GM18861 (cell line): ENCODE measurements around the gene LTBP3.
"Not testable (repeated sequence)": the region's sequence is repeated elsewhere in the genome, so short reads cannot be mapped to it uniquely, and the experiment has no call there.

Experiments used
- ATAC-seq: cut with Tn5 transposase; IDR thresholded peaks from one replicate; pipeline ENCODE4 v1.9.1; 2021; ENCODE audit not compliant: unreplicated experiment

LTBP3 gene

DNA sequence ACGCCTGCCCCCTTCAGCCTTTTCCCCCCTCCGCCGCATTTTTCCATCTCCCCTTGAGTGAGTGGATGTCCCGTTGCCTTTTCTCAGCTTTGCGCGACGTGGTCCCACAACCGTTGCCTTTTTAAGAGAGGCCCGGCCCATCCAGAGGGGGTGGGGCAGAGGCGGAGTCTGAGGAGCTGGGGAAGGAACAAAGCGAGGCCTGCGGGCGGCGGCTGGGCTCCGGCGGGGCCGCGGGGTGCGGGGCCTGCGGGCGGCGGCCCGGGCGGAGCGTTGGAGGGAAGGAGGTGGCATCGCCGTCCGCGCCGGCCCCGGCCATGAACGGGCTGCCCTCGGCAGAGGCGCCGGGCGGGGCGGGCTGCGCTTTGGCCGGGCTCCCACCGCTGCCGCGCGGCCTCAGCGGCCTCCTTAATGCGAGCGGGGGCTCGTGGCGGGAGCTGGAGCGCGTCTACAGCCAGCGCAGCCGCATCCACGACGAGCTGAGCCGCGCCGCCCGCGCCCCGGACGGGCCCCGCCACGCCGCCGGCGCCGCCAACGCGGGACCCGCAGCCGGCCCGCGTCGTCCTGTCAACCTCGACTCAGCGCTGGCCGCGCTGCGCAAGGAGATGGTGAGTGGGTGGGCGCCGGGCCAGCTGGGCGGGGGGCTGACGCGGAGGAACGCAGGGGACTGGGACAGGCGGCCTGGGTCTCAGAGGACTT lies 14.3 kb upstream of the LTBP3 start, which contains the start of gene FAM89B:
Gene FAM89B, plus strand, starts transcription at position 183 of the 696 bp plus-strand sequence. Its CDS starts 132 bp downstream, at position 315.
- no peak for ATAC-seq

DNA sequence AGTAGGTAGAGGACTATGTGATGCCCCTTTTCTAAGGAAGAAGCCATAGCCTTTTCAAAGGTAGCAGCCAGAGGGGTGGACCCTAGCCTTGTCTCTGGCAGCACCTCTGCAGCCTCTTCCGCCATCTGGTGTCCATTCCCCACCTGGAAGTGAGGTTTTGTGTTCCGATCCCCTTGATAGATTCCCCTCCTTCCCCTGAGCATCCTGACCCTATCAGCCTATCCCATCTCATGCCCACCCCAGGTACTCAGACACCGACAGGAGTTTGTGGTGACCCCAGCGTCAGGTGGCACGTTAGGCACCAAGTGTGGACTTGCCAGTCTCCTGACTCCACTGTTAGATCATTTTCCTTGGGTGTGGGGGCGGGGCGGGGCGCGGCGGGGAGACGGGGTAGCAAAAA lies 13.8 kb upstream of the LTBP3 start:
- no peak for ATAC-seq

DNA sequence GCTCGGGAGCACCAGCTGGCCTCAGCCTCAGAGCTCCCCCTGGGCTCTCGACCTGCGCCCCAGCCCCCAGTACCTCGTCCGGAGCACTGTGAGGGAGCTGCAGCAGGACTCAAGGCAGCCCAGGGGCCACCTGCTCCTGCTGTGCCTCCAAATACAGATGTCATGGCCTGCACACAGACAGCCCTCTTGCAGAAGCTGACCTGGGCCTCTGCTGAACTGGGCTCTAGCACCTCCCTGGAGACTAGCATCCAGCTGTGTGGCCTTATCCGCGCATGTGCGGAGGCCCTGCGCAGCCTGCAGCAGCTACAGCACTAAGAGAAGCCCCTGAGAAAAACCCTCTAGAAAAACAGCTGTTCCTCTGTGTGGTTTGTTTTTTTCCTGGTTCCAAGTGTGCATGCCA lies 13.3 kb upstream of the LTBP3 start:
- ATAC-seq: no peak

DNA sequence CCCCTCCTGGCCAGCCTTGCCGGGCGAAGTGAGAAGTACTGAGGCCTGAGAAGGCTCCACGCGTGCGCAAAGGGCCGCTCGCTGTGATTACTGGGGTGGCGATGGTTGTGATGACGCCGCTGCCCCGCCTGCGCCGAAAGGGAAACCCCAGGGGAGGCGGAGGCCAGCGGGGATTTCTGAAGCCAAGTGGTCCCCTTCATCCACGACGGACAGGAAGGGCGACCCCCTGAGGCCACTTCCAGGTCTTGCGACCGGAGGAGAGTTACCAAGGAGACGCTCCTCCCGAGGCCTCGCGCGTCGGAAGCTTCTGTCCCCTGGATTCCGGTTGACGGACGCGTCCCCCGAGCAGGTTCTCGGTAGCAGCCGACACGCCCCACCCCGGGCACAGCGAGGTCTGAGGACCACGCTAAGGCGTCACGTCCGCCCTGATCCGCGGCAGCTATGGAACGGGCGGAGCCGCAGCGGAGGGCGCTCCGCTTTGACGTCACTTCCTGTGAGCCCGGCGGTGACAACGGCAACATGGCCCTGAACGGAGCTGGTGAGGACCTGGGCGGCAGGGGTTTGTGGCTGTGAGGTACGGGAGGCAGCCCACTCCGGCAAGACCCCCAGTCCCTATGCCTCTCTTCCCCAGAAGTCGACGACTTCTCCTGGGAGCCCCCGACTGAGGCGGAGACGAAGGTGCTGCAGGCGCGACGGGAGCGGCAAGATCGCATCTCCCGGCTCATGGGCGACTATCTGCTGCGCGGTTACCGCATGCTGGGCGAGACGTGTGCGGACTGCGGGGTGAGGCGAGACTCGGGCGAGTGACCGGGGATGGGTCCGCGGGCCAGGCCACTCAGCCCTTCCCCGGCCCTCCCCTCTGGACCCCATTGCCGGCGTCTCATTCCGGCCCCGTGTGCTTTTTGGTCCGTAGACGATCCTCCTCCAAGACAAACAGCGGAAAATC lies 12.1 kb upstream of the LTBP3 start, which contains the start of gene ZNRD2:
Gene ZNRD2, plus strand, starts transcription at position 505 of the 946 bp plus-strand sequence. Its CDS starts 15 bp downstream, at position 520.
- ATAC-seq: peak; percentile 55

DNA sequence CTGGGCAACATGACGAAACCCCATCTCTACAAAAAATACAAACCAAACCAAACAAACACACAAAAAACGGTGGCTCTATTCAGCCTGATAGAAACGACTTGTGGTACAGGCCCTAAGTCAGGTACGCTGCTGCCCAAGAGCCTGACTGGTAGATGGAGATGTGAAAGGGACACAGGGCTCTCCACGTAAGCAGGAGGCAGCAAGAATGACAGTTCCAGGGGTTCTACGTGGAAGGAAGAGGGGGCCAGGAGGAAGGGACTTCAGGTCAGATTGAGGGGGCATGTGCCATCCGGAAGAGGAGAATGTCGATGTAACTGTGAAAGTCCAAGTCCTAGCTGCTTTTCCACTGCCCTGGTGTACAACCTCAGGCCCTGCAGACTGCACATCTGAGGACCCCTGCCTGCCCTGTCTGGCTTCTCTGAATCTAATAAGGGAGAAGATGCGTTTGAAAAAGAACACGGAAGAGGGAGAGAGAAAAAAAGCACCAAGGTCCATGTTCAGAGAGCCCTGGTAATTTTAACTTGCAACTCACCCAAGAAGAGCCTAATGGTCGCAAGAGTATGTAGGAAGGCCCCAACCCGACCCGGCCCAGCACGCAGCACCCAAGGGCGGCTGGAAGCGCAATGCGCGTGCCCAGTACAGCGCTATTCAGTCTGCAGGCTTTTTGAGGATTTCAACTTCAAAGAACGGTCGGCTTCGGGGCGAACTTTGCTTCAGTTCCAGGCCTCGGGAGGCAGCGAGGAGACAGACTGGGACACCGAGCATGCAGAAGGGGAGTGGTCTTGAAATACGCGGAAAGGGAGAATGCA lies 11.2 kb upstream of the LTBP3 start:
- no peak for ATAC-seq

DNA sequence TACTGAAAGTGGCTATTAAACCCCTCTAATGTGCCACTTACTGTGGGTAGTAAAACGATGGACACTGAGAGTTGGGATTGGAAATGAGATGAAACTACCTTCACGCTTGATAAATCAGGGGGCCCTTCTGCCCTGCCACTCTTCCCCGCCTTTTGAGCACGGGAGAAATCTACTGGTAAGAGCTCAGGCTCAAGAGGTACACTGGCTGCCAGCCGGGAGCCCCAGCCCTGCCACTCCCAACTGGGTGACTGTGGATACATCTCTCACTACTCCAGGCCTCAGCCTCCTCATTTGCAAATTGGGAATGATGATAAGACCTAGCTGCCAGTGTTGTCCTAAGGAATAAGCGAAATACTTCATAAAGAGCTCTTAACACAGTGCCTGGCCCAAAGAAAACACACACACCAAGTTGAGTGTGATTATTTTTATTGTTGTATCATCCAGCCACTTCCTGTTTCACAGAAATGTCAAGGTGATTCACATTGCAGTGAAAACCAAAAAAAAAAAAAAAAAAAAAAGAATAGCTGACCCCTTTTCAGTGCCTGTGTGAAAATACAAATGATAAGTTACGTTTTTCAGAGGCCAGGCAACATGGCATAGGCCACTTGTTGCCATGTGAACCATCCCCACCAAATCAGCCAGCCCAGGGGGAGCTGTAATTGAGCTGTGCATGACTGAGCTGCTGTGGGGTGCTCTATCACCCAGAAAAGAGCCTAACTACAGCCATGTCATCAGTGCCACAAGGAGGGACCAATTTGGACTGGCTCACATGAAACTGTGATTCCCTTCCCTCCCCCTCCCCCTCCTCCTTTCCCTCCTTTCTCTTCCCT lies 7.7 kb upstream of the LTBP3 start:
- no peak for ATAC-seq

DNA sequence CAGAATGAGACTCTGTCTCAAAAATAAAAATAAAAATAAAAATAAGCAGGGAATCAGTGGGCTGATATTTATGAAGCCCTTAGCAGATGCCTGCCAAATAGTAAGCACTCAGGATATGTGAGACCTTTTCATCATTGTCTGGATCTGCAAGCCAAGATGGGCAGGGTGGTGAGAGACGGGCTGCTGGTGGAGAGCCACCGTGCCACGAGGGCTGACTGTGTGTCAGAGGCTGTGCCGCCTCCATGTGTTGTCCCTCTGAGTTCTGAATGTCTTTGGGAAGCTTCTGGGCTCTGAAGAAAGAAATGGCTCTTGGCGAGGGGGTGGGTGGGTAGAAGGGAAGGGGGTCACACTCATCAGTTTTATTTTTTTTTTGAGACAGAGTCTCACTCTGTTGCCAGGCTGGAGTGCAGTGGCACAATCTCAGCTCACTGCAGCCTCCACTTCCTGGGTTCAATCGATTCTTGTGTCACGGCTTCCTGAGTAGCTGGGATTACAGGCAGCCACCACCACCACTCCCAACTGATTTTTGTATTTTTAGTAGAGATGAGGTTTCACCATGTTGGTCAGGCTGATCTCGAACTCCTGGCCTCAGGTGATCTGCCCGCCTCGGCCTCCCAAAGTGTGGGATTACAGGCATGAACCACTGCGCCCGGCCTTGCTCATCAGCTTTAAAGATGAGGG lies 6.9 kb upstream of the LTBP3 start:
- ATAC-seq: not testable (repeated sequence)

DNA sequence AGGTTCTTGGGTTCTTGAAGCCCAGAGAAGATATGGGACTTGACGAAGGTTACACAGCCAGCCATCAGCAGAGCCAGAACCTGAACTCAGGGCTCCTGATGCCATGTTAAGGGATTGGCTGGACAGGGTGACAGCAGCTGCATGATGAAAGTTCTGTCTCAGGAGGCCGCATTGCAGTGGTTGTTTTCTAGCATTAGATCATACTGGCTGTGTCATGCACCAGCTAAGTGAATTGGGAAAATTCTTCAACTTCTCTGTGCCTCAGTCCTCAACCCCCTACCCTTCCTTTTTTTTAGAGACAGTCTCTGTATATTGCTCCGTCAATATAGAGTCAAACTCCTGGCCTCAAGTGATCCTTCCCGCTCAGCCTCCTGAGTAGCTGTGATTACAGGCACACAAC lies 5.4 kb upstream of the LTBP3 start:
- ATAC-seq: no peak

DNA sequence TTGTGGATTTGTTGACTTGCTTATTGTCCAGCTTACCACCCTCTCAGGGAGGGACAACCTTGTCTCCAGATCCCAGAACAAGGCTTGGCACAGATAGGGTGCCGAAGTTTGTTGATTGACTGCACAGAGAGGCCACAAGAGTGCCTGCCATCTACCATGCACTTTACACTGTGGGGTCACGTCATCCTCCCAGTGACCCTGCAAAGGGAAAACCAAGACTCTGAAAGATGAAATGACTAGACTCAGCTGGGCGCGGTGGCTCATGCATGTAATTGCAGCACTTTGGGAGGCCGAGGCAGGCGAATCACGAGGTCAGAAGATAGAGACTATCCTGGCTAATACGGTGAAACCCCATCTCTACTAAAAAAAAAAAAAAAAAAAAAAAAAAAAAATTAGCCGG lies 4.6 kb upstream of the LTBP3 start:
- ATAC-seq: no peak

DNA sequence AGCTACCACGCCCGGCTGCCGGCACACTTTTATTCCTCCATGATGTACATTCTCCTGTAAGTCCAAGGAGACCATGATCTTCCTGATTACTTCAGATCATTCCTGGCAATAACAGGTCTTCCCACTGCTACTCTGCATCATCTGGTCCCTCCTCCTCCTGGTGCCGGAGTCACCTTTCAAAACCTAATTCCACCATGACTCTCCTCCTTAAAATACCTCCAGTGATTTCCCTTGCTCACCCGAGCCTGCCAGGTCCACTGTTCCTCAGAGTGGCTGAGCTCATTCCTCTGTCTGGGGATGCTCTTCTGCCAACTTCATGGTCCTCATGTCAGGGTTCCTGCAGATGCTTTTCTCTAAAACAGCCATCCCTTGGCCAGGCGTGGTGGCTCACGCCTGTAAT lies 3.9 kb upstream of the LTBP3 start:
- ATAC-seq: no peak

DNA sequence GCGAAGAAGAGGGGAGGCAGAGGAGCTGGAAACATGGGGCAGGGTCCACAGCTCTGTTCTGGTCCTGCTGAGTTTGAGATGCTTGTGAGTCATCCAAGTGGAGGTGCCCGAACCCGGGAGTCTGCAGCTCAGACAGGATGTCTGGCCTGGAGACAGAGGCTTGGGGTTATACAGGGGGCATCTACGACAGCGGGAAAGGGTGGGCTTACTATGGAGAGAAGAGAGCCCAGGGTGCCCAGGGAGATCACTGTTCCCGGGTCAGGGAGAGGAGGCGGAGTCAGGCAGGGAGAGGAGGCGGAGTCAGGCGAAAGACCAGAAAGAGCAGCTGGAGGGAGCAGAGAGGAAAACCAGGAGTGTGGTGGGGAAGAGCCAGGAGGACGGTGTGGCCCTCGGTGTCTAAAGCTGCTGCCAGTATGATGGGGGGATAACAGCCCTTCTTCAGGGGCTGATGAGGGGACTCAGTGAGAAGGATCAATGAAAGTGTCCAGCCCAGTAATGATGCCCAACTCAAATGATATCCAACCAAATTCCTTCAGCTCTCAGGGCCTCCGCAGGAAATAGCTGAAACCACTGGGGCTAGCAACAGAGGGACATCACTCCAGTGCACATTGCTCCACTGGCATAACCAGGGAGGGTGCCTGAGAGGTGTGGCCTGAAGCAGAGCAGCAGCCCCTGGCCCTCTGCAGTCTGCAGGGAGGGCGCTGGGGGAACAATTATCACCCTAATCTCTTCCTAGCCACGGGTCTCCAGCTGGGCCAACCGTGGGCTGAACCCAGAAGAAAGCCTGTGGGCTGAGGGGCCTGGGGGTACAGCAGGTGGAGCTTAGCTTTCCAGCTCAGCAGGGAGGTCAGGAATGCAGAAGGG lies 2.6 kb upstream of the LTBP3 start:
- ATAC-seq: no peak

DNA sequence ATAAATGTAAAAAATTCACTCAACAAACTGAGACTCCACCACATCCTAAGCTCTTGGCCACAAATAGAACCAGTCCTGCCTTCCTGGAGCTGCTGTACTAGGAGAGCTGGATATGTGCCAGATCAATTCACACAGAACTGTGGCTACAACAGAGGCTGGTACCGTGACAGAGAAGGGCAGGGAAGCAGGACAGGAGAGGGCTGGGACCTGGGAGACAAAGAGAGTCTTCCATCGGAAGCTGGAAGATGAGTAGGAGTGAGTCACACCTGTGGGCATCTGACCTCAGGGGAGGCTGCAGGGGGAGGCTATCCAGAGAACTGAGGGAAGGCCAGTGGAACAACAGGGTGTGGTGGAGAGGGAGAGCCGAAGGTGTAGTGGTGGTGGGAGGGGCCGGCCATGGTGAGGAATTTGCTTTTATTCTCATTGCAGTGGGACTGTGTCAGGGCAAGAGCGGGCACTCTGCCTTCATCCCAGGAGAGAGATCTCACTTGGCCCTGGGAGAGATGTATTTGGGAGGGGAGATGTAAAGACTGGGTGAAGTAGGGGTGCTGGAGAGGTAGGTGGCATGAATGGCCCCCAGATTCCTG lies 1.9 kb upstream of the LTBP3 start:
- no peak for ATAC-seq

DNA sequence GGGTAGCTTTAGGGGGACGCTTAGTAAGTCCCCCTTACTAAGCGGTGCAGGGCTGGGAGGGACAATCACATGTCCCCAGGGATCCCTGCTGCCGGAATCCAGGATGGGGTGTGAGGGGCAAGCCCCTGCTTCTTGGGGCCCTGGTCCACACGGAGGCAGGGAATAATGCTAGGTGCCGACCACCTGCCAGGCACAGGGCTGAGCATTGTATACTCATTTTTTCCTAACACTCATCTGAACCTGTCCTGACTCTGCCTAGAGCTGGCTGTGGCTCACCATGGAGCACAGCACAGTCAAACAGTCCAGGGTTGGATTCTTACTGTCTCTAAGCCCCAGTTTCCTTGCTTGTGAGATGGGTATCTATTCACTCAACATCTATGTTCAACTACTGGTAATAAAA lies 1.4 kb upstream of the LTBP3 start:
- ATAC-seq: no peak

DNA sequence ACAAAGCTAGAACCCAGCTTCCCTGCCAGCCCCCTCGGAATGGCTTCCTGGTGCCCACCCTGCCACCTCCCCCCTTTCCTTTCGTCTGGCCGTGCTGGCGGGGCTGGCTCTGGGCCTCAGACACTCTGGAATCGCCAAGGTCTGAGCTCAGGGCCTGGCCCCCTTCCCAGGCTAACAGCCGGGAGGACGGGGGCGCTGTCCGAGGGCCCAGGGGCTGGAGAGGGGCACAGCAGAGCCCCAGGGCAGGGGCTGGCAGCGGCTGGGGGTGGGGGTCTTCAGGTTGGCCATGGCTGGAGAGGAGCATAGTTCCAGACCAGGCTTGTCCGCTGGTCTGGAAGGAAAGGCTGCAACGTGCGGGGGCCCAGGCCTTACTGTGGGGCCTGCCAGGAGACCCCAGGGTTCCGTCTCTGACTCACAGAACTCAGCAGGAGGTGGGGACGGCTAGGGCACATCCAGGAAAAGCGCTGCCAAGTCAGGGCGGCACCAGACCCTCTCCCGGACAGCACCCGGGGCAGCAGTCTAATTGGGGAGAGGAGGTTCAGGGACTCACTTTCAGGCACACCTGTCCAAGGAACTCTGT lies 861 bp upstream of the LTBP3 start:
- ATAC-seq: no peak

DNA sequence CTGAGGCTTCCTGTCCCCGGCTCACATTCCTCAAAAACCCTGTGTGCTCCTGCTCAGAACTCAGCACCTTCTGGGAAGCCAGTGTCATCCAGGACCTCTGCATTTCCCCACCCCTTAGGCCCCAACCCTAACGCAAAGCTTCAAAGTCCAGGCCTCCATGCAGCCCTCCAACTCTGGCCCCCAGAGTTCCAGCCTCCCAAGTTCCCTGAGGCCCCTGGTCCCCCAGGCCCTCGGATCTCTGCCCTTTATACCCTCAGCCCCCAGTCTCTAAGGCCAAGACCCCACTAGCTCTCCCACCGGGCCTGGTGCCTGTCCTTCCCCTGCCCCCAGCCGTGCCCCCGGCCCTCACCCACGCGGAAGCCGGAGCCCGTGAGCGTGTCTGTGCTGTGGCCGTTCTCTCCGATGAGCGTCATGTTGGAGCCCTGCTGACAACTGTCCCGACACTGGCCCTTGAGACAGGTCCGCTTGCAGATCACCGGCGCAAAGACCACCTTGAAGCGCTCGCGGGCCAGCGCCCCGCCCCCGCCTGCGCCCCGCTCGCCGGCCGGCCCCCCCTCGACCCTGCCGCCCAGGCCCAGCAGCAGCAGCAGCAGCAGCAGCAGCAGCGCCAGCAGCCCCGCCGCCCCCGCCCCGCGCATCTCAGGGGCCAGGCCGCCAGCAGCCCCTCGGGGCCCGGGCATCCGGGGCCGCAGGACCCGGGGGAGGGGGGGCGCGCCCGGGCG lies 718 bp downstream of the LTBP3 start:
- ATAC-seq: no peak

DNA sequence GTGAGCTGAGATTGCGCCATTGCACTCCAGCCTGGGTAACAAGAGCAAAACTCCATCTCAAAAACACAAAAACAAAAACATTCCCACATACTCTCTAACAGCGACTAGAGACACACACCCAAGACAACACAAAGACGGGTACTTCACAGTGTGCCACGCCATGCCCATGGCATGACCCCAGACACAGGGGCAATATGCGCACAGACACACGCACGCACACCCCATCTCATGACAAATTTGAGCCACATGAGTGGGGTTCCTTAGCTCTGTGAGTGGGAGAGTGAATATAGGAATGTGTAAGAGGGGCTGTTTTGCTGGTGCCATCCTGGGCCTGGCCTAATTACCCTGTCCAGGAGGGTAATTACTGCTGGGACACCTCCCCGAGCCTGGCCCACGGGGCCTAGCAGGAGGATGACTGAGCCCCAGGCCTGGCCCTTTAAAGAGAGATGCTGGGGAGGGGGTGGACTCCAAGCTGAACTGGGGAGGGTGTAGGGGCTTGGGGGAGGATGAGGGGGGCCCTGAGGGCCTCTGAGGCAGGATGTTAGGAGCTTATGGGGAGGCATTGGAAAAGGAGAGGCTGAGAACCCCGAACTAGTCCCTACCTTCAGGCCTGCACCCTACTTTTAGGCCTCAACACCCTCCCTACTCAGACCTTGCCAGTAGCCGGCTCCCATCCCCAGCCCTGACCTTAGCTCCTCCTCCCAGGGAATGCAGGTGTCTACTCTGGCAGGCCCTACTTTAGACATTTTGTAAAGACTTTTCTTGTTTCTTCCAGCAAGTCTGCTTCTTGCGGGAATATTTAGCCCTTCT lies 1.5 kb downstream of the LTBP3 start:
- no peak for ATAC-seq
